Spleen (tissue), 7 donors: ENCODE measurements around the gene SHH.
A peak's percentile ranks its signal among the peaks of the same experiment; 100 is the strongest.

Source experiments
- POLR2A ChIP-seq, 3 donors: fragments of 450-650 bp; IDR thresholded peaks; one replicate each; pipeline ENCODE4 v1.5.1; 2017; ENCODE audit warnings: antibody characterized with exemption in 3 of 3, mild to moderate bottlenecking in 1 of 3
- POLR2AphosphoS5 ChIP-seq, 3 donors: sonication (generic); formaldehyde crosslinking; IDR thresholded peaks; one replicate each; pipeline ENCODE4 v1.5.1; 2017; ENCODE audit warnings: antibody characterized with exemption in 3 of 3
- TF ChIP-seq, protein P1 (sequence below), 11 experiments: fragments of 200-600 bp in 7 of 11; fragments of 450-650 bp in 4 of 11; sonication (generic) in 4 of 11; IDR thresholded peaks in 8 of 11; conservative IDR thresholded peaks in 3 of 11; 1 replicate in 7 of 11; 2 replicates in 4 of 11; pipeline versions ENCODE4 v1.4.0 to v1.8.0; 2016 to 2021; ENCODE audit warnings: antibody characterized with exemption in 11 of 11, inconsistent platforms in 4 of 11, mild to moderate bottlenecking in 1 of 11
- donor health status: DM: no; HTN: no; CAD: no; lungs with moderate emphysema.
- donor health status: DM: no; HTN: no; CAD: no.
- donor health status: DM: no; HTN: no; CAD: no.

DNA sequence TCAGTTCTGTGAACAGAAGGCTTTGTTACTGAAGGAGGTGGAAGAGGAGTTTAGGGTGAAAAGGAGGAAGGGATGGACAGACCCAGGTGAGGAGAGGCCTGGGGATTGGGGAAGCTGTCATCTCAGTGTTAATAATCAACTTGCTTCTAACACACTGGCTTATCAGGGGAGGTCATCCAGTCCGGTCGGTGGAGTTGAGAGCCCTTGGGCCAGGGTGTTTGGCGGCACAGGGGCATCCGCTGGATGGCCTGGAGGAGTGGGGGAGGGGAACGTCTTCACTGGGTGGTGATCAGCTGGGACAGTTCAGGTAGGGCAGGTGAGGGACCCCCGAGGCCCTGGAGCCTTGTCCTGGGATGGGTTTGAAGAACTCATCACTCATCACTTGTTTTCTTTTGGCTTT, 33.9 kb downstream of the SHH start:
- TF ChIP-seq, protein P1, sequence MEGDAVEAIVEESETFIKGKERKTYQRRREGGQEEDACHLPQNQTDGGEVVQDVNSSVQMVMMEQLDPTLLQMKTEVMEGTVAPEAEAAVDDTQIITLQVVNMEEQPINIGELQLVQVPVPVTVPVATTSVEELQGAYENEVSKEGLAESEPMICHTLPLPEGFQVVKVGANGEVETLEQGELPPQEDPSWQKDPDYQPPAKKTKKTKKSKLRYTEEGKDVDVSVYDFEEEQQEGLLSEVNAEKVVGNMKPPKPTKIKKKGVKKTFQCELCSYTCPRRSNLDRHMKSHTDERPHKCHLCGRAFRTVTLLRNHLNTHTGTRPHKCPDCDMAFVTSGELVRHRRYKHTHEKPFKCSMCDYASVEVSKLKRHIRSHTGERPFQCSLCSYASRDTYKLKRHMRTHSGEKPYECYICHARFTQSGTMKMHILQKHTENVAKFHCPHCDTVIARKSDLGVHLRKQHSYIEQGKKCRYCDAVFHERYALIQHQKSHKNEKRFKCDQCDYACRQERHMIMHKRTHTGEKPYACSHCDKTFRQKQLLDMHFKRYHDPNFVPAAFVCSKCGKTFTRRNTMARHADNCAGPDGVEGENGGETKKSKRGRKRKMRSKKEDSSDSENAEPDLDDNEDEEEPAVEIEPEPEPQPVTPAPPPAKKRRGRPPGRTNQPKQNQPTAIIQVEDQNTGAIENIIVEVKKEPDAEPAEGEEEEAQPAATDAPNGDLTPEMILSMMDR (IDR thresholded peaks at IDR 0.05 in 8 of 11, conservative IDR thresholded peaks at IDR 0.05 in 3 of 11): no peak
- peak in 1 of 3 donors; percentile 40 for TF ChIP-seq POLR2AphosphoS5 (IDR thresholded peaks at IDR 0.05)
- no peak for TF ChIP-seq POLR2A (IDR thresholded peaks at IDR 0.05)
